A549 (cell line): ENCODE measurements around the gene ENTHD1. TPM values are rescaled to one million over a fixed set of nuclear protein-coding genes. Genes with fewer than 3 reads are reported as not detected.

ENCODE experiments used
- ATAC-seq, 2 experiments: fragments of 200-7000 bp in 1 of 2; fragments of >200 bp in 1 of 2; cut with Nextera tagmentation in 1 of 2; cut with Tn5 transposase in 1 of 2; 3 replicates each; pipeline versions ENCODE4 v1.8.0 to v1.9.1; 2018 to 2020; ENCODE audit warnings: mild to moderate bottlenecking in 1 of 2, moderate library complexity in 1 of 2
- CTCF ChIA-PET: fragments of 300-600 bp; sonication (Branson Sonifier 250); formaldehyde crosslinking; extraction: SDS; loops from one replicate; lab custom pipeline; 2021; ENCODE audit warnings: antibody characterized with exemption, inconsistent platforms; lab: Yijun Ruan, JAX
- POLR2A ChIA-PET: fragments of 350-600 bp; formaldehyde crosslinking; extraction: SDS; loops from one replicate; lab custom pipeline; 2021; ENCODE audit warnings: antibody characterized with exemption, inconsistent platforms; lab: Yijun Ruan, JAX
- DNase-seq, 2 experiments: peaks; one replicate each; pipeline versions ENCODE4 v3.0.0 to v3.0.0-alpha.2; 2011 to 2016; ENCODE audit warnings: low read depth in 1 of 2, low spot score in 1 of 2
- FAIRE-seq: peaks from 2 replicates; lab custom pipeline; 2011; peaks lifted over from hg19 to GRCh38; lab: Jason Lieb, UNC
- H3K27ac ChIP-seq, 2 experiments: fragments of >200 bp; sonication (Bioruptor Twin); formaldehyde crosslinking; 3 replicates each; pipeline ENCODE4 v1.5.1; 2016 to 2017
- H3K4me1 ChIP-seq: fragments of >200 bp; sonication (Bioruptor Twin); formaldehyde crosslinking; 3 replicates; pipeline ENCODE4 v1.6.1; 2016
- H3K4me2 ChIP-seq: fragments of >200 bp; sonication (Bioruptor Twin); formaldehyde crosslinking; 3 replicates; pipeline ENCODE4 v1.6.1; 2016
- H3K4me3 ChIP-seq: fragments of >200 bp; sonication (Bioruptor Twin); formaldehyde crosslinking; 3 replicates; pipeline ENCODE4 v1.5.1; 2016
- H3K9me3 ChIP-seq: fragments of >200 bp; sonication (Bioruptor Twin); formaldehyde crosslinking; 3 replicates; pipeline ENCODE4 v1.6.1; 2016
- CHD4 ChIP-seq: fragments of 200-600 bp; sonication (generic); IDR thresholded peaks from 2 replicates; pipeline ENCODE4 v1.6.1; 2016; ENCODE audit warnings: antibody characterized with exemption, mild to moderate bottlenecking, borderline replicate concordance
- E2F6 ChIP-seq: IDR thresholded peaks from 2 replicates; pipeline ENCODE4 v1.6.1; 2012; ENCODE audit warnings: low read depth, borderline replicate concordance
- EHMT2 ChIP-seq: fragments of 200-600 bp; sonication (generic); IDR thresholded peaks from 2 replicates; pipeline ENCODE4 v1.6.1; 2016; ENCODE audit warnings: antibody characterized with exemption, low read depth, mild to moderate bottlenecking, moderate library complexity
- ELK1 ChIP-seq: fragments of 150-350 bp; IDR thresholded peaks from 2 replicates; pipeline ENCODE4 v1.6.1; 2014; ENCODE audit warnings: low read depth, mild to moderate bottlenecking, low read length
- ESRRA ChIP-seq: fragments of 150-350 bp; IDR thresholded peaks from 2 replicates; pipeline ENCODE4 v1.6.1; 2014; ENCODE audit warnings: mild to moderate bottlenecking, low read length, borderline replicate concordance
- FOSB ChIP-seq: fragments of 250-450 bp; sonication (Bioruptor Pico); IDR thresholded peaks from 2 replicates; pipeline ENCODE4 v1.5.0; 2020; ENCODE audit warnings: mild to moderate bottlenecking, moderate library complexity
- FOSL2 ChIP-seq, 2 experiments: fragments of 450-650 bp in 1 of 2; fragments of >200 bp in 1 of 2; sonication (Bioruptor Twin) in 1 of 2; formaldehyde crosslinking; IDR thresholded peaks; 2 replicates each; pipeline versions ENCODE4 v1.5.0 to v1.6.1; 2016 to 2020; ENCODE audit warnings: mild to moderate bottlenecking in 1 of 2, moderate library complexity in 1 of 2
- HDAC2 ChIP-seq: fragments of 200-600 bp; sonication (generic); IDR thresholded peaks from 2 replicates; pipeline ENCODE4 v1.6.1; 2016
- HEYL ChIP-seq: fragments of 250-450 bp; sonication (Bioruptor Pico); IDR thresholded peaks from 2 replicates; pipeline ENCODE4 v1.8.0; 2021; ENCODE audit warnings: mild to moderate bottlenecking, moderate library complexity
- HMGXB4 ChIP-seq: fragments of 250-450 bp; sonication (Bioruptor Pico); IDR thresholded peaks from 2 replicates; pipeline ENCODE4 v1.5.0; 2021; ENCODE audit warnings: mild to moderate bottlenecking, moderate library complexity, borderline replicate concordance
- HOXA7 ChIP-seq: fragments of 250-450 bp; sonication (Bioruptor Pico); IDR thresholded peaks from 2 replicates; pipeline ENCODE4 v1.5.0; 2020; ENCODE audit warnings: mild to moderate bottlenecking, moderate library complexity
- HOXB13 ChIP-seq: fragments of 250-450 bp; sonication (Bioruptor Pico); IDR thresholded peaks from 2 replicates; pipeline ENCODE4 v1.5.0; 2020; ENCODE audit warnings: low read depth, mild to moderate bottlenecking, moderate library complexity
- HOXB5 ChIP-seq: fragments of 250-450 bp; sonication (Bioruptor Pico); IDR thresholded peaks from 2 replicates; pipeline ENCODE4 v1.5.0; 2020; ENCODE audit warnings: mild to moderate bottlenecking, moderate library complexity
- KDM1A ChIP-seq: fragments of 200-600 bp; sonication (generic); IDR thresholded peaks from 2 replicates; pipeline ENCODE4 v1.6.1; 2016; ENCODE audit warnings: low read depth, mild to moderate bottlenecking
- KDM5A ChIP-seq: fragments of 200-600 bp; sonication (generic); IDR thresholded peaks from 2 replicates; pipeline ENCODE4 v1.6.1; 2016; ENCODE audit warnings: antibody characterized with exemption, mild to moderate bottlenecking
- MAZ ChIP-seq: fragments of 150-350 bp; IDR thresholded peaks from 2 replicates; pipeline ENCODE4 v1.6.1; 2014; ENCODE audit warnings: antibody characterized with exemption, low read depth, low read length, borderline replicate concordance
- NFE2L2 ChIP-seq: fragments of 150-350 bp; conservative IDR thresholded peaks from 2 replicates; pipeline ENCODE4 v1.6.1; 2014; ENCODE audit warnings: low read length
- NR3C1 ChIP-seq: fragments of >200 bp; sonication (Bioruptor Twin); formaldehyde crosslinking; IDR thresholded peaks from 3 replicates; pipeline ENCODE4 v1.6.1; 2017
- POLR2A ChIP-seq: IDR thresholded peaks from 2 replicates; pipeline ENCODE4 v1.6.1; 2012; ENCODE audit warnings: mild to moderate bottlenecking, low read length
- POLR2AphosphoS2 ChIP-seq: conservative IDR thresholded peaks from 2 replicates; pipeline ENCODE4 v1.6.1; 2012; ENCODE audit warnings: low read length, improper control_type of control experiment, inconsistent platforms
- TFCP2L1 ChIP-seq: fragments of 250-450 bp; sonication (Bioruptor Pico); IDR thresholded peaks from 2 replicates; pipeline ENCODE4 v1.5.0; 2021; ENCODE audit warnings: mild to moderate bottlenecking
- TP53 ChIP-seq: fragments of 250-450 bp; sonication (Bioruptor Pico); IDR thresholded peaks from 2 replicates; pipeline ENCODE4 v1.5.0; 2021; ENCODE audit warnings: mild to moderate bottlenecking, moderate library complexity
- ZC3H11A ChIP-seq: fragments of 450-650 bp; IDR thresholded peaks from 2 replicates; pipeline ENCODE4 v1.6.1; 2014; ENCODE audit warnings: antibody characterized with exemption, mild to moderate bottlenecking
- ZFP36 ChIP-seq: fragments of 450-650 bp; IDR thresholded peaks from 2 replicates; pipeline ENCODE4 v1.6.1; 2014; ENCODE audit warnings: borderline replicate concordance; ENCODE audit not compliant: partially characterized antibody
- ZNF302 ChIP-seq: fragments of 250-450 bp; sonication (Bioruptor Pico); IDR thresholded peaks from 2 replicates; pipeline ENCODE4 v1.9.0; 2021; ENCODE audit warnings: inconsistent platforms, mild to moderate bottlenecking, moderate library complexity
- WGBS: methylation state at CpG from one replicate; pipeline ENCODE4 v1.1.6; 2017; ENCODE audit errors: missing lambda C conversion rate; 5-methylcytosine and 5-hydroxymethylcytosine counted together
- polyA plus RNA-seq, 4 experiments: library from polyadenylated mRNA; depleted of rRNA in 3 of 4; stranded (reverse); fragments of >200 nt; fragmentation: RNase III in 1 of 4; extraction: RNeasy Plus Mini Kit Qiagen cat#74134 plus additional on column Dnase treatment in 1 of 4; gene quantifications; 2 replicates in 3 of 4; 3 replicates in 1 of 4; pipeline ENCODE4 v1.2.3, GENCODE V29; 2011 to 2017
- TF ChIP-seq, protein P1 (sequence below): fragments of >200 bp; sonication (Bioruptor Twin); formaldehyde crosslinking; IDR thresholded peaks from 3 replicates; pipeline ENCODE4 v1.6.1; 2016
- TF ChIP-seq, protein P2 (sequence below): fragments of 200-600 bp; sonication (generic); IDR thresholded peaks from 2 replicates; pipeline ENCODE4 v1.6.1; 2016; ENCODE audit warnings: antibody characterized with exemption, mild to moderate bottlenecking, moderate library complexity
- TF ChIP-seq, protein P3 (sequence below): fragments of >200 bp; sonication (Bioruptor Twin); formaldehyde crosslinking; IDR thresholded peaks from 2 replicates; pipeline ENCODE4 v1.6.1; 2016

Gene ENTHD1
- polyA plus RNA-seq, 2 of the 4 experiments (the other 2 are of a cell fraction), result not detected

DNA sequence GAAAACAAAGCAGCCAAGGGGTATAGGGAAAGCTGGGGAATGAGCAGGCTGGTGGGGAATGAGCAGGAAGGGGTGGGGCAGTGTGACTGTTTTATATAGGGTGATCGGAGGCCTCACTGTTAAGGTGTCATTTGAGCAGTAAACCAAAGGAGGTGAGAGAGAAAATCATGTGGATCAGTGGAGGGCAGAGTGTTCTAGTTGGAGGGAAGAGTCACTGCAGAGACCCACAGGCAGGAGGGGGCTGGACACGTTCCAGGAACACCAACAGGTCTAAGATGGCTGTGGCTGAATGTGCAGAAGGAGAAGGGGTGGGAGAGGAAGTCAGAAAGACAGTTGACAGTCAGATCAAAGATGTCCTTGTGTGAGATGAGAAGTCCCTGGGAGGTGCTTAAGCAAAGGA is 103.8 kb downstream of the ENTHD1 start:
- Histone ChIP-seq H3K4me3 (no peak overlapping the region), H3K4me2 (no peak overlapping the region), H3K4me1 (no peaks in the 10 kb centered on the region), H3K27ac (no peak overlapping the region), H3K9me3 (no peaks in the 10 kb centered on the region)
- FAIRE-seq, result no peak
- no peak for DNase-seq
- POLR2A ChIA-PET, result no interaction called here
- 11% methylated on average over 2 of the region's 2 CpGs for WGBS
- TF ChIP-seq TP53 (CRISPR knock-in tag) (no peak), FOSL2 (IDR thresholded peaks at IDR 0.05) (no peak), FOSL2 (CRISPR knock-in tag; IDR thresholded peaks at IDR 0.05) (no peak), NFE2L2 (no peak), KDM5A (no peak), ZFP36 (no peak), HOXB13 (no peak), KDM1A (no peak), HOXA7 (no peak), NR3C1 (no peak), ZNF302 (no peak), POLR2A (no peak), ZC3H11A (no peak), TFCP2L1 (CRISPR knock-in tag) (no peak), EHMT2 (no peak), POLR2AphosphoS2 (no peak), HEYL (CRISPR knock-in tag) (no peak), HOXB5 (CRISPR knock-in tag) (no peak), E2F6 (no peak)
- TF ChIP-seq, protein P1, sequence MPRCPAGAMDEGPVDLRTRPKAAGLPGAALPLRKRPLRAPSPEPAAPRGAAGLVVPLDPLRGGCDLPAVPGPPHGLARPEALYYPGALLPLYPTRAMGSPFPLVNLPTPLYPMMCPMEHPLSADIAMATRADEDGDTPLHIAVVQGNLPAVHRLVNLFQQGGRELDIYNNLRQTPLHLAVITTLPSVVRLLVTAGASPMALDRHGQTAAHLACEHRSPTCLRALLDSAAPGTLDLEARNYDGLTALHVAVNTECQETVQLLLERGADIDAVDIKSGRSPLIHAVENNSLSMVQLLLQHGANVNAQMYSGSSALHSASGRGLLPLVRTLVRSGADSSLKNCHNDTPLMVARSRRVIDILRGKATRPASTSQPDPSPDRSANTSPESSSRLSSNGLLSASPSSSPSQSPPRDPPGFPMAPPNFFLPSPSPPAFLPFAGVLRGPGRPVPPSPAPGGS, result no peak
- TF ChIP-seq, protein P2, sequence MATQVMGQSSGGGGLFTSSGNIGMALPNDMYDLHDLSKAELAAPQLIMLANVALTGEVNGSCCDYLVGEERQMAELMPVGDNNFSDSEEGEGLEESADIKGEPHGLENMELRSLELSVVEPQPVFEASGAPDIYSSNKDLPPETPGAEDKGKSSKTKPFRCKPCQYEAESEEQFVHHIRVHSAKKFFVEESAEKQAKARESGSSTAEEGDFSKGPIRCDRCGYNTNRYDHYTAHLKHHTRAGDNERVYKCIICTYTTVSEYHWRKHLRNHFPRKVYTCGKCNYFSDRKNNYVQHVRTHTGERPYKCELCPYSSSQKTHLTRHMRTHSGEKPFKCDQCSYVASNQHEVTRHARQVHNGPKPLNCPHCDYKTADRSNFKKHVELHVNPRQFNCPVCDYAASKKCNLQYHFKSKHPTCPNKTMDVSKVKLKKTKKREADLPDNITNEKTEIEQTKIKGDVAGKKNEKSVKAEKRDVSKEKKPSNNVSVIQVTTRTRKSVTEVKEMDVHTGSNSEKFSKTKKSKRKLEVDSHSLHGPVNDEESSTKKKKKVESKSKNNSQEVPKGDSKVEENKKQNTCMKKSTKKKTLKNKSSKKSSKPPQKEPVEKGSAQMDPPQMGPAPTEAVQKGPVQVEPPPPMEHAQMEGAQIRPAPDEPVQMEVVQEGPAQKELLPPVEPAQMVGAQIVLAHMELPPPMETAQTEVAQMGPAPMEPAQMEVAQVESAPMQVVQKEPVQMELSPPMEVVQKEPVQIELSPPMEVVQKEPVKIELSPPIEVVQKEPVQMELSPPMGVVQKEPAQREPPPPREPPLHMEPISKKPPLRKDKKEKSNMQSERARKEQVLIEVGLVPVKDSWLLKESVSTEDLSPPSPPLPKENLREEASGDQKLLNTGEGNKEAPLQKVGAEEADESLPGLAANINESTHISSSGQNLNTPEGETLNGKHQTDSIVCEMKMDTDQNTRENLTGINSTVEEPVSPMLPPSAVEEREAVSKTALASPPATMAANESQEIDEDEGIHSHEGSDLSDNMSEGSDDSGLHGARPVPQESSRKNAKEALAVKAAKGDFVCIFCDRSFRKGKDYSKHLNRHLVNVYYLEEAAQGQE, result no peak
- CTCF ChIA-PET, result no interaction called here
- no peak for ATAC-seq

GRCh38 chr22:39785232-39785631 is 108.3 kb downstream of the ENTHD1 start:
- H3K9me3 ChIP-seq, result no peaks in the 10 kb centered on the region
- no peak overlapping the region for H3K4me2 ChIP-seq
- TF ChIP-seq KDM5A (no peak), MAZ (no peak), HDAC2 (no peak), ELK1 (no peak), E2F6 (no peak), ESRRA (no peak), TP53 (CRISPR knock-in tag) (no peak), FOSB (CRISPR knock-in tag) (no peak), HOXB5 (CRISPR knock-in tag) (no peak), HMGXB4 (no peak), NFE2L2 (no peak), CHD4 (no peak)
- TF ChIP-seq, protein P3, sequence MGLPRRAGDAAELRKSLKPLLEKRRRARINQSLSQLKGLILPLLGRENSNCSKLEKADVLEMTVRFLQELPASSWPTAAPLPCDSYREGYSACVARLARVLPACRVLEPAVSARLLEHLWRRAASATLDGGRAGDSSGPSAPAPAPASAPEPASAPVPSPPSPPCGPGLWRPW, result no peak
- TF ChIP-seq, protein P1, result no peak
- TF ChIP-seq, all 56 proteins: peak for 0
- ATAC-seq (no peak), DNase-seq (no peak), FAIRE-seq (no peak)
- H3K4me1 ChIP-seq, result no peaks in the 10 kb centered on the region
- WGBS, result 40% methylated on average over 5 of the region's 5 CpGs
- ChIA-PET CTCF (no interaction called here), POLR2A (no interaction called here)
- no peak overlapping the region for H3K27ac ChIP-seq
- no peak overlapping the region for H3K4me3 ChIP-seq
